HCT116 (cell line): ENCODE results near the gene ARSG. TPM values are rescaled to one million over a fixed set of nuclear protein-coding genes. Genes with fewer than 3 reads are reported as not detected.

ENCODE experiments used
- ATAC-seq: fragments of 200-7000 bp; cut with Tn5 transposase; 2 replicates; pipeline ENCODE4 v1.9.1; 2020; ENCODE audit warnings: mild to moderate bottlenecking, moderate library complexity
- BruUV-seq: library from RNA; stranded (reverse); fragments of 400-500 nt; replicated peaks from 2 replicates; lab custom pipeline; 2021; lab: Mats Ljungman, UMichigan
- CTCF ChIA-PET: fragments of 300-600 bp; sonication (Branson Sonifier 250); formaldehyde crosslinking; loops from one replicate; lab custom pipeline; 2021; ENCODE audit warnings: antibody characterized with exemption; lab: Charles Lee
- POLR2A ChIA-PET: fragments of 300-600, 350-600 bp; sonication (Branson Sonifier 250); formaldehyde crosslinking; loops from one replicate; lab custom pipeline; 2021; ENCODE audit warnings: antibody characterized with exemption; lab: Charles Lee
- RAD21 ChIA-PET, 2 experiments: fragments of 300-600 bp; sonication (Branson Sonifier 250); formaldehyde crosslinking; loops; one replicate each; lab custom pipeline; 2023; ENCODE audit warnings: low total read pairs in 2 of 2; ENCODE audit not compliant: uncharacterized antibody in 2 of 2, unreplicated experiment in 2 of 2, low non-redundant PET in 1 of 2; lab: Charles Lee
- DNase-seq: peaks from one replicate; pipeline ENCODE4 v3.0.0-alpha.2; 2010; ENCODE audit warnings: low read depth, low spot score
- H2AFZ ChIP-seq: fragments of 200-600 bp; shearing (Covaris generic), sonication (generic); 2 replicates; pipeline ENCODE4 v1.6.1; 2017; ENCODE audit warnings: low read depth, mixed run types, mixed read lengths, antibody characterized with exemption, low read length; ENCODE audit not compliant: poor library complexity, severe bottlenecking
- H3K27ac ChIP-seq: 2 replicates; pipeline ENCODE4 v1.5.1; 2012; ENCODE audit warnings: low read depth, low read length
- H3K27me3 ChIP-seq: fragments of 200-600 bp; sonication (generic); 2 replicates; pipeline ENCODE4 v1.6.1; 2016; ENCODE audit warnings: mixed run types, low read length, mixed read lengths; ENCODE audit not compliant: insufficient read depth
- H3K36me3 ChIP-seq, 2 experiments: fragments of 200-500 bp in 1 of 2; fragments of 200-600 bp in 1 of 2; sonication (Bioruptor generic) in 1 of 2; sonication (generic) in 1 of 2; 2 replicates each; pipeline versions ENCODE4 v1.5.1 to v1.6.1; 2014 to 2016; ENCODE audit warnings: low read length in 2 of 2, inconsistent platforms in 1 of 2, mixed read lengths in 1 of 2, mixed run types in 1 of 2; ENCODE audit not compliant: insufficient read depth in 2 of 2, control insufficient read depth in 1 of 2
- H3K4me1 ChIP-seq, 2 experiments: fragments of 200-600 bp in 1 of 2; sonication (generic) in 1 of 2; 2 replicates each; pipeline versions ENCODE4 v1.5.1 to v1.6.1; 2012 to 2017; ENCODE audit warnings: low read length in 2 of 2, inconsistent platforms in 1 of 2, mild to moderate bottlenecking in 1 of 2, mixed read lengths in 1 of 2, mixed run types in 1 of 2, moderate library complexity in 1 of 2; ENCODE audit not compliant: insufficient read depth in 2 of 2, control insufficient read depth in 1 of 2
- H3K4me2 ChIP-seq: fragments of 200-600 bp; sonication (generic); 2 replicates; pipeline ENCODE4 v1.6.1; 2017; ENCODE audit warnings: mixed run types, low read length, mixed read lengths
- H3K4me3 ChIP-seq, 2 experiments: fragments of 200-600 bp in 1 of 2; sonication (generic) in 1 of 2; replicated peaks in 1 of 2; 2 replicates each; pipeline ENCODE4 v1.5.1; 2011 to 2016; ENCODE audit warnings: low read length in 2 of 2, control low read depth in 1 of 2, low read depth in 1 of 2, mild to moderate bottlenecking in 1 of 2, mixed read lengths in 1 of 2, mixed run types in 1 of 2
- H3K79me2 ChIP-seq: fragments of 200-600 bp; sonication (generic); 2 replicates; pipeline ENCODE4 v1.6.1; 2017; ENCODE audit warnings: mild to moderate bottlenecking, mixed run types, low read length, moderate library complexity, mixed read lengths; ENCODE audit not compliant: insufficient read depth
- H3K9ac ChIP-seq: fragments of 200-600 bp; sonication (generic); 2 replicates; pipeline ENCODE4 v1.6.1; 2016; ENCODE audit warnings: low read length, mixed read lengths
- H3K9me2 ChIP-seq: fragments of 200-600 bp; sonication (generic), shearing (Covaris generic); 2 replicates; pipeline ENCODE4 v1.6.1; 2017; ENCODE audit warnings: mixed run types, mild to moderate bottlenecking, moderate library complexity; ENCODE audit not compliant: insufficient read depth
- H3K9me3 ChIP-seq, 2 experiments: fragments of 200-500 bp in 1 of 2; fragments of 200-600 bp in 1 of 2; sonication (Bioruptor generic) in 1 of 2; sonication (generic) in 1 of 2; 2 replicates each; pipeline ENCODE4 v1.6.1; 2014 to 2017; ENCODE audit warnings: low read length in 2 of 2, mixed read lengths in 2 of 2, inconsistent platforms in 1 of 2, low read depth in 1 of 2, mild to moderate bottlenecking in 1 of 2, mixed run types in 1 of 2, moderate library complexity in 1 of 2; ENCODE audit not compliant: control insufficient read depth in 1 of 2, insufficient read depth in 1 of 2
- H4K20me1 ChIP-seq: fragments of 200-600 bp; sonication (generic), shearing (Covaris generic); 2 replicates; pipeline ENCODE4 v1.6.1; 2017; ENCODE audit warnings: mixed run types, mild to moderate bottlenecking, moderate library complexity; ENCODE audit not compliant: insufficient read depth
- CBX3 ChIP-seq: IDR thresholded peaks from 2 replicates; pipeline ENCODE4 v1.6.1; 2012; ENCODE audit warnings: low read depth
- EGR1 ChIP-seq: IDR thresholded peaks from 2 replicates; pipeline ENCODE4 v1.6.1; 2012; ENCODE audit warnings: low read depth
- FOSL1 ChIP-seq: IDR thresholded peaks from 2 replicates; pipeline ENCODE4 v1.6.1; 2012; ENCODE audit warnings: low read depth
- POLR2AphosphoS5 ChIP-seq: IDR thresholded peaks from 2 replicates; pipeline ENCODE4 v1.6.1; 2011; ENCODE audit warnings: mild to moderate bottlenecking, low read depth, low read length, moderate library complexity
- SRF ChIP-seq: IDR thresholded peaks from 2 replicates; pipeline ENCODE4 v1.6.1; 2012; ENCODE audit warnings: low read depth
- intact Hi-C: fragments of 100-400 bp; cut with micrococcal nuclease; formaldehyde crosslinking; loops from 2 replicates; pipeline ENCODE4 v1.10.0; 2022
- total RNA-seq: library from RNA; stranded (reverse); gene quantifications from one replicate; pipeline ENCODE4 v1.2.1, GENCODE V29; 2021; ENCODE audit not compliant: unreplicated experiment
- TF ChIP-seq, protein P1 (sequence below), 3 experiments: fragments of 200-600 bp in 1 of 3; sonication (generic) in 1 of 3; IDR thresholded peaks in 2 of 3; conservative IDR thresholded peaks in 1 of 3; 2 replicates each; pipeline ENCODE4 v1.5.1; 2012 to 2017; ENCODE audit warnings: low read depth in 2 of 3, low read length in 2 of 3, antibody characterized with exemption in 1 of 3, borderline replicate concordance in 1 of 3, control low read depth in 1 of 3, mild to moderate bottlenecking in 1 of 3, mixed read lengths in 1 of 3, mixed run types in 1 of 3, moderate library complexity in 1 of 3; ENCODE audit not compliant: insufficient read depth in 1 of 3
- TF ChIP-seq, protein P2 (sequence below): IDR thresholded peaks from 2 replicates; pipeline ENCODE4 v1.6.1; 2012

The ARSG gene
- total RNA-seq, 1 experiment from 2014 or later = 17.1 TPM

DNA sequence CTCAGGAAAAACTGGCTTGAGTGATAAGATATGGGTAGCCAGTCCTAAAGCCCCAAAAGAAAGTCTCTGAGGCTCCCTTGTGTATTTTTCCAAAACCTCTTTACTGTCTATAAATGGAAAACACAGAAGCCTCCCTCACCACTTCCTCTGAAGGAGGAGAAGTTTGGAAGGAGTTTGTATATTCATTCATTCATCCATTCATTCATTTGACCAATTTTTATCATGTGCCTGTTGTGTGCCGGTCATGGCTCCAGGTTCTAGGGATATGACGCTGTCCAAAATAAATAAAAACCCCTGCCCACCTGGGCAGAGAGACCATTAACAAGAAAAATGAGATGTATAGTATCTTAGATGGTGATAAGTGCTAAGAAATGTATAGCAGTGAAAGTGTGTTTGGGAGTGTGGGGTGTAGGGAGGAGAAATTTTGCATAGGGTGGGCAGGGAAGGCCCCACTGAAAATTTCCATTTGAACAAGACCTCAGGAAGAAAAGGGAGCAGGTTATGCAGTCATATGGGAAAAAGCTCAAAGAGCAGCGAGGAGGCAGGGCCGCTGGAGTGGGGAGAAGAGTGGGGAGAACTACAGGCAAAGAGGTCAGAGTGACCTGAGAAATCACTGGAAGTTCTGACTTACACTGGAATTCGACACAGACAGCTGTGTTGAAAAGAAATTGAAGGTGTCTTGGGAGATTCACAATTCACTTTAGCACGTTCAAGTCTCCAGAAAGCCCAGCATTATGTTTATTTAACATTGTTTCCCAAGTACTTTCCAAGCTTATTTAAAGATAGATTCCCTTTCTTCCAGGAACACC lies 172.1 kb downstream of the ARSG start:
- DNase-seq = no peak
- H3K9me3 ChIP-seq = no peaks in the 10 kb centered on the region
- H3K27me3 ChIP-seq = no peaks in the 10 kb centered on the region
- ChIA-PET CTCF (interaction anchor here (0.7 to 1.3 kb wide), 3 partner anchors 27 to 263 kb away, joined by 3 to 4 read pairs (median 4); no protein-coding TSS in a partner anchor), POLR2A (no interaction called here), RAD21 (interaction anchor here in 1 of 2 experiments (1.2 kb wide), 1 partner anchor 291 kb away, joined by 5 read pairs; no protein-coding TSS in a partner anchor)
- no peaks in the 10 kb centered on the region for H3K36me3 ChIP-seq
- H3K4me1 ChIP-seq = peaks cover 13 to 25% of the 10 kb centered on the region in 2 experiments
- no peaks in the 10 kb centered on the region for H3K9me2 ChIP-seq
- TF ChIP-seq, protein P1, sequence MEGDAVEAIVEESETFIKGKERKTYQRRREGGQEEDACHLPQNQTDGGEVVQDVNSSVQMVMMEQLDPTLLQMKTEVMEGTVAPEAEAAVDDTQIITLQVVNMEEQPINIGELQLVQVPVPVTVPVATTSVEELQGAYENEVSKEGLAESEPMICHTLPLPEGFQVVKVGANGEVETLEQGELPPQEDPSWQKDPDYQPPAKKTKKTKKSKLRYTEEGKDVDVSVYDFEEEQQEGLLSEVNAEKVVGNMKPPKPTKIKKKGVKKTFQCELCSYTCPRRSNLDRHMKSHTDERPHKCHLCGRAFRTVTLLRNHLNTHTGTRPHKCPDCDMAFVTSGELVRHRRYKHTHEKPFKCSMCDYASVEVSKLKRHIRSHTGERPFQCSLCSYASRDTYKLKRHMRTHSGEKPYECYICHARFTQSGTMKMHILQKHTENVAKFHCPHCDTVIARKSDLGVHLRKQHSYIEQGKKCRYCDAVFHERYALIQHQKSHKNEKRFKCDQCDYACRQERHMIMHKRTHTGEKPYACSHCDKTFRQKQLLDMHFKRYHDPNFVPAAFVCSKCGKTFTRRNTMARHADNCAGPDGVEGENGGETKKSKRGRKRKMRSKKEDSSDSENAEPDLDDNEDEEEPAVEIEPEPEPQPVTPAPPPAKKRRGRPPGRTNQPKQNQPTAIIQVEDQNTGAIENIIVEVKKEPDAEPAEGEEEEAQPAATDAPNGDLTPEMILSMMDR (IDR thresholded peaks at IDR 0.05 in 2 of 3, conservative IDR thresholded peaks at IDR 0.05 in 1 of 3; ENCODE audit: borderline replicate concordance in 1 of 3, insufficient read depth in 1 of 3, low read depth in 2 of 3, low read length in 2 of 3) = 0 out of 6 replicates have a peak, but pooled peaks of 1 of the 3 experiments have one; percentile 8
- TF ChIP-seq, protein P2, sequence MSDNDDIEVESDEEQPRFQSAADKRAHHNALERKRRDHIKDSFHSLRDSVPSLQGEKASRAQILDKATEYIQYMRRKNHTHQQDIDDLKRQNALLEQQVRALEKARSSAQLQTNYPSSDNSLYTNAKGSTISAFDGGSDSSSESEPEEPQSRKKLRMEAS = no peak
- H3K79me2 ChIP-seq = no peaks in the 10 kb centered on the region
- no TSS peak for BruUV-seq
- no peak overlapping the region for H3K4me3 ChIP-seq
- peak overlapping the region; percentile 51 for H2AFZ ChIP-seq
- H3K9ac ChIP-seq = no peak overlapping the region
- H3K4me2 ChIP-seq = no peak overlapping the region
- peak; percentile 16 for ATAC-seq
- intact Hi-C loops = loop anchor here (1.0 to 10.0 kb wide), 5 partner anchors 200 to 659 kb away; no protein-coding TSS in a partner anchor
- H3K27ac ChIP-seq = no peak overlapping the region
- no peaks in the 10 kb centered on the region for H4K20me1 ChIP-seq

DNA sequence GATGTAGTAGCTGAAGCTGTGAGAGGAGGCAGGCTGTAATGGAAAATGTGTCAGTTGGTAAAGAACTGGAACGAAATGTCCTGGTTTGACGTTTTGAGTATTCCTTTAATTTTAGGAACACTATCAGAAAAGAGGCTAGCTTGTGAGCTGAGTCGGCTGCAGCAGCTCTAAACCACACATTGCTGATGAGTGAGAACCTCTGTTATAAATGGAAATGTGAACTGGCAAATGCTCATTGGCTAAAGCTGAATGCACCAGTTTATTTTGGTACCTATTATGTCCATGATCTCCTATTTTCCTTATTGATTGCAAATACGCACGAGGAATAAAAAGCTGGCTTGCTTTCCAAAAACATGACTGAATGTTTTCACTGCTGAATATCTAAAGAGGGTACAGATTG lies 177.0 kb downstream of the ARSG start:
- BruUV-seq = no TSS peak
- ChIA-PET POLR2A (interaction anchor here (0.9 to 1.3 kb wide), 2 partner anchors 8 to 10 kb away, joined by 3 read pairs; no protein-coding TSS in a partner anchor), RAD21 (no interaction called here), CTCF (interaction anchor here (1.3 kb wide), 1 partner anchor 268 kb away, joined by 3 read pairs; no protein-coding TSS in a partner anchor)
- ATAC-seq (no peak), DNase-seq (no peak)
- no peaks in the 10 kb centered on the region for H3K9me2 ChIP-seq
- no peak for TF ChIP-seq EGR1
- no peak for TF ChIP-seq SRF
- no peak for TF ChIP-seq POLR2AphosphoS5
- TF ChIP-seq FOSL1 = no peak
- TF ChIP-seq CBX3 = no peak
- no peaks in the 10 kb centered on the region for H3K79me2 ChIP-seq
- H3K36me3 ChIP-seq = no peaks in the 10 kb centered on the region
- H3K4me3 ChIP-seq = no peak overlapping the region
- no peaks in the 10 kb centered on the region for H4K20me1 ChIP-seq
- no peak overlapping the region for H3K27ac ChIP-seq
- H3K9ac ChIP-seq = no peak overlapping the region
- H3K4me1 ChIP-seq = peaks cover 3 to 8% of the 10 kb centered on the region in 2 experiments; a peak in 3 of 4 replicates
- intact Hi-C loops = loop anchor here (5.0 to 10.0 kb wide), 3 partner anchors 144 to 779 kb away; no protein-coding TSS in a partner anchor
- H2AFZ ChIP-seq = no peak overlapping the region
- H3K9me3 ChIP-seq = no peaks in the 10 kb centered on the region
- H3K4me2 ChIP-seq = no peak overlapping the region
- no peaks in the 10 kb centered on the region for H3K27me3 ChIP-seq
